ENCODE data around the gene IL17C.

Gene IL17C

GRCh38 chr16:88613911-88614817 lies 24.2 kb upstream of the IL17C start:
- ChIA-PET POLR2A (no interaction called here), CTCF (no interaction called here)
- no peak overlapping the region for H3K4me3 ChIP-seq (ENCODE audit: low read depth, low read length)
- TF ChIP-seq CTCF (IDR thresholded peaks at IDR 0.05; ENCODE audit: insufficient read depth, low read length, missing control alignments), result no peak
- DNase-seq (ENCODE audit: low read depth, low spot score), result no peak

- CTCF ChIA-PET, result no interaction called here
- H3K4me3 ChIP-seq (ENCODE audit: low read depth, low read length), result no peak overlapping the region
- POLR2A ChIA-PET, result no interaction called here
- no peak for TF ChIP-seq CTCF (IDR thresholded peaks at IDR 0.05; ENCODE audit: insufficient read depth, low read length, missing control alignments)
- no peak for DNase-seq (ENCODE audit: low read depth, low spot score)
These were observed 23.4 kb upstream of the IL17C start for GRCh38 chr16:88614818-88615580.

GRCh38 chr16:88616320-88616719 lies 22.1 kb upstream of the IL17C start:
- no peak for TF ChIP-seq CTCF (IDR thresholded peaks at IDR 0.05; ENCODE audit: insufficient read depth, low read length, missing control alignments)
- CTCF ChIA-PET, result interaction anchor here (0.8 to 1.4 kb wide), 2 partner anchors 11 to 71 kb away, joined by 3 to 4 read pairs; no protein-coding TSS in a partner anchor
- POLR2A ChIA-PET, result no interaction called here
- no peak for DNase-seq (ENCODE audit: low read depth, low spot score)
- no peak overlapping the region for H3K4me3 ChIP-seq (ENCODE audit: low read depth, low read length)

GRCh38 chr16:88616736-88617135 lies 21.6 kb upstream of the IL17C start:
- no peak for DNase-seq (ENCODE audit: low read depth, low spot score)
- CTCF ChIA-PET, result interaction anchor here (0.8 to 1.4 kb wide), 2 partner anchors 10 to 71 kb away, joined by 3 to 4 read pairs; no protein-coding TSS in a partner anchor
- TF ChIP-seq CTCF (IDR thresholded peaks at IDR 0.05; ENCODE audit: insufficient read depth, low read length, missing control alignments), result no peak
- POLR2A ChIA-PET, result no interaction called here
- no peak overlapping the region for H3K4me3 ChIP-seq (ENCODE audit: low read depth, low read length)

GRCh38 chr16:88617268-88618031 lies 20.9 kb upstream of the IL17C start:
- TF ChIP-seq CTCF (IDR thresholded peaks at IDR 0.05; ENCODE audit: insufficient read depth, low read length, missing control alignments), result no peak
- ChIA-PET CTCF (interaction anchor here (0.9 to 1.5 kb wide), 3 partner anchors 9 to 120 kb away, joined by 3 to 4 read pairs (median 3); no protein-coding TSS in a partner anchor), POLR2A (no interaction called here)
- no peak for DNase-seq (ENCODE audit: low read depth, low spot score)
- H3K4me3 ChIP-seq (ENCODE audit: low read depth, low read length), result no peak overlapping the region

Data from AG04449 (cell line).